Panc1 (cell line): ENCODE measurements around the gene MAGI2. TPM values are rescaled to one million over a fixed set of nuclear protein-coding genes. Genes with fewer than 3 reads are reported as not detected.
A peak's percentile ranks its signal among the peaks of the same experiment; 100 is the strongest.

ENCODE experiments used
- ATAC-seq: fragments of 200-7000 bp; cut with Tn5 transposase; 2 replicates; pipeline ENCODE4 v1.9.1; 2020; ENCODE audit warnings: mild to moderate bottlenecking, moderate library complexity
- BruUV-seq: library from RNA; stranded (reverse); fragments of 400-500 nt; replicated peaks from 2 replicates; lab custom pipeline; 2021; lab: Mats Ljungman, UMichigan
- CTCF ChIA-PET: fragments of 300-600 bp; sonication (Branson Sonifier 250); formaldehyde crosslinking; loops from one replicate; lab custom pipeline; 2022; ENCODE audit warnings: antibody characterized with exemption; lab: Charles Lee
- POLR2A ChIA-PET: fragments of 300-600 bp; sonication (Branson Sonifier 250); formaldehyde crosslinking; loops from one replicate; lab custom pipeline; 2022; ENCODE audit warnings: antibody characterized with exemption; lab: Charles Lee
- DNase-seq: peaks from one replicate; pipeline ENCODE4 v3.0.0-alpha.2; 2010; ENCODE audit warnings: low read depth, low spot score
- H3K27ac ChIP-seq: 2 replicates; pipeline ENCODE4 v1.5.1; 2011; ENCODE audit warnings: mild to moderate bottlenecking, low read length, inconsistent platforms
- H3K27me3 ChIP-seq: fragments of 200-500 bp; sonication (Bioruptor generic); 2 replicates; pipeline ENCODE4 v1.6.0; 2014; ENCODE audit warnings: low read length, inconsistent platforms; ENCODE audit not compliant: control insufficient read depth, insufficient read depth
- H3K36me3 ChIP-seq: fragments of 200-500 bp; sonication (Bioruptor generic); 2 replicates; pipeline ENCODE4 v1.5.1; 2014; ENCODE audit warnings: inconsistent platforms, mild to moderate bottlenecking, low read length, moderate library complexity; ENCODE audit not compliant: control insufficient read depth, insufficient read depth
- H3K4me1 ChIP-seq: 2 replicates; pipeline ENCODE4 v1.5.1; 2011; ENCODE audit warnings: inconsistent platforms, mild to moderate bottlenecking, low read length, moderate library complexity; ENCODE audit not compliant: control insufficient read depth, insufficient read depth
- H3K4me3 ChIP-seq, 2 experiments: 2 replicates each; pipeline ENCODE4 v1.5.1; 2011 to 2012; ENCODE audit warnings: low read depth in 2 of 2, low read length in 2 of 2, mild to moderate bottlenecking in 2 of 2, inconsistent platforms in 1 of 2, moderate library complexity in 1 of 2
- H3K9me3 ChIP-seq: fragments of 200-500 bp; sonication (Bioruptor generic); 2 replicates; pipeline ENCODE4 v1.5.1; 2014; ENCODE audit warnings: low read depth, mild to moderate bottlenecking, inconsistent platforms, low read length, moderate library complexity; ENCODE audit not compliant: control insufficient read depth, insufficient read depth
- POLR2AphosphoS5 ChIP-seq: IDR thresholded peaks from 2 replicates; pipeline ENCODE4 v1.6.1; 2012; ENCODE audit warnings: mild to moderate bottlenecking, low read depth, low read length, moderate library complexity
- SIN3A ChIP-seq: IDR thresholded peaks from 2 replicates; pipeline ENCODE4 v1.6.1; 2012; ENCODE audit warnings: low read depth, mild to moderate bottlenecking, low read length, moderate library complexity, borderline replicate concordance; ENCODE audit not compliant: insufficient read depth
- TCF7L2 ChIP-seq: IDR thresholded peaks from 2 replicates; pipeline ENCODE4 v1.6.1; 2011; ENCODE audit warnings: mild to moderate bottlenecking, low read depth, low read length, inconsistent platforms
- in situ Hi-C: cut with HindIII; loops from 2 replicates; pipeline ENCODE4 v1.10.0; 2016; ENCODE audit warnings: low sequenced_read_pairs, low pct_unique_long_range_greater_than_20kb
- intact Hi-C: fragments of 100-400 bp; cut with micrococcal nuclease; formaldehyde crosslinking; loops from one replicate; pipeline ENCODE4 v1.10.0; 2022; ENCODE audit not compliant: unreplicated experiment
- total RNA-seq: library from RNA; stranded (reverse); gene quantifications from one replicate; pipeline ENCODE4 v1.2.1, GENCODE V29; 2021; ENCODE audit not compliant: unreplicated experiment
- TF ChIP-seq, protein P1 (sequence below), 2 experiments: IDR thresholded peaks; 2 replicates each; pipeline ENCODE4 v1.6.1; 2011 to 2012; ENCODE audit warnings: low read depth in 2 of 2, control low read depth in 1 of 2, low read length in 1 of 2, mild to moderate bottlenecking in 1 of 2, moderate library complexity in 1 of 2; ENCODE audit not compliant: insufficient read depth in 1 of 2
- TF ChIP-seq, protein P2 (sequence below): fragments of 450-650 bp; IDR thresholded peaks from 2 replicates; pipeline ENCODE4 v1.5.1; 2017; ENCODE audit warnings: mild to moderate bottlenecking

MAGI2 gene
- total RNA-seq, 1 experiment from 2014 or later, result 5.4 TPM

DNA sequence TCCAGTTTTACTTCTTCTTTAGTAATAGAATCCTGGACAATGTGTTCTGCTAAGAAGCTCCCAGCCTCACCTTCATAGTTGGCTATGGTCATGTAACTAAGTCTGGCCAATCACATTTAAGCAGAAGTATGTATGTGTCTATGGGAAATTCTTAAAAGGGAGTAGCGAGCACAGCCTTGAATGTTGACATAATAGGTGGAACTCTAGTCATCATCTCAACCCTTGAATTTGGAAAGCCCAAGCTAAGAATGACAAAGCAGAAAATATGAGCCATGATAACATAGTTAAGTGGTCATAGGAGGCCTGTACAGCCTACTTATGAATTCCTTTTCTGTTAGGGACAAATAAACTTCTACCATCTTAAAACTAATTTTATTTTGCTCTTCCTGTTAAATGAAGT, 134.1 kb downstream of the MAGI2 start:
- POLR2A ChIA-PET, result no interaction called here
- in situ Hi-C loops, result no loop called here
- intact Hi-C loops, result no loop called here
- ATAC-seq, result no peak
- H3K27ac ChIP-seq, result peak overlapping the region; percentile 95
- no peaks in the 10 kb centered on the region for H3K36me3 ChIP-seq
- CTCF ChIA-PET, result no interaction called here
- no peak overlapping the region for H3K4me3 ChIP-seq
- H3K9me3 ChIP-seq, result no peaks in the 10 kb centered on the region
- H3K4me1 ChIP-seq, result peaks cover 30% of the 10 kb centered on the region
- DNase-seq, result no peak
- BruUV-seq, result no TSS peak
- H3K27me3 ChIP-seq, result no peaks in the 10 kb centered on the region
- no peak for TF ChIP-seq SIN3A
- TF ChIP-seq, protein P1, sequence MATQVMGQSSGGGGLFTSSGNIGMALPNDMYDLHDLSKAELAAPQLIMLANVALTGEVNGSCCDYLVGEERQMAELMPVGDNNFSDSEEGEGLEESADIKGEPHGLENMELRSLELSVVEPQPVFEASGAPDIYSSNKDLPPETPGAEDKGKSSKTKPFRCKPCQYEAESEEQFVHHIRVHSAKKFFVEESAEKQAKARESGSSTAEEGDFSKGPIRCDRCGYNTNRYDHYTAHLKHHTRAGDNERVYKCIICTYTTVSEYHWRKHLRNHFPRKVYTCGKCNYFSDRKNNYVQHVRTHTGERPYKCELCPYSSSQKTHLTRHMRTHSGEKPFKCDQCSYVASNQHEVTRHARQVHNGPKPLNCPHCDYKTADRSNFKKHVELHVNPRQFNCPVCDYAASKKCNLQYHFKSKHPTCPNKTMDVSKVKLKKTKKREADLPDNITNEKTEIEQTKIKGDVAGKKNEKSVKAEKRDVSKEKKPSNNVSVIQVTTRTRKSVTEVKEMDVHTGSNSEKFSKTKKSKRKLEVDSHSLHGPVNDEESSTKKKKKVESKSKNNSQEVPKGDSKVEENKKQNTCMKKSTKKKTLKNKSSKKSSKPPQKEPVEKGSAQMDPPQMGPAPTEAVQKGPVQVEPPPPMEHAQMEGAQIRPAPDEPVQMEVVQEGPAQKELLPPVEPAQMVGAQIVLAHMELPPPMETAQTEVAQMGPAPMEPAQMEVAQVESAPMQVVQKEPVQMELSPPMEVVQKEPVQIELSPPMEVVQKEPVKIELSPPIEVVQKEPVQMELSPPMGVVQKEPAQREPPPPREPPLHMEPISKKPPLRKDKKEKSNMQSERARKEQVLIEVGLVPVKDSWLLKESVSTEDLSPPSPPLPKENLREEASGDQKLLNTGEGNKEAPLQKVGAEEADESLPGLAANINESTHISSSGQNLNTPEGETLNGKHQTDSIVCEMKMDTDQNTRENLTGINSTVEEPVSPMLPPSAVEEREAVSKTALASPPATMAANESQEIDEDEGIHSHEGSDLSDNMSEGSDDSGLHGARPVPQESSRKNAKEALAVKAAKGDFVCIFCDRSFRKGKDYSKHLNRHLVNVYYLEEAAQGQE (IDR thresholded peaks at IDR 0.05; ENCODE audit: insufficient read depth in 1 of 2, low read depth in 2 of 2, low read length in 1 of 2), result no peak
- TF ChIP-seq TCF7L2, result no peak
- TF ChIP-seq POLR2AphosphoS5, result no peak
- TF ChIP-seq, protein P2, sequence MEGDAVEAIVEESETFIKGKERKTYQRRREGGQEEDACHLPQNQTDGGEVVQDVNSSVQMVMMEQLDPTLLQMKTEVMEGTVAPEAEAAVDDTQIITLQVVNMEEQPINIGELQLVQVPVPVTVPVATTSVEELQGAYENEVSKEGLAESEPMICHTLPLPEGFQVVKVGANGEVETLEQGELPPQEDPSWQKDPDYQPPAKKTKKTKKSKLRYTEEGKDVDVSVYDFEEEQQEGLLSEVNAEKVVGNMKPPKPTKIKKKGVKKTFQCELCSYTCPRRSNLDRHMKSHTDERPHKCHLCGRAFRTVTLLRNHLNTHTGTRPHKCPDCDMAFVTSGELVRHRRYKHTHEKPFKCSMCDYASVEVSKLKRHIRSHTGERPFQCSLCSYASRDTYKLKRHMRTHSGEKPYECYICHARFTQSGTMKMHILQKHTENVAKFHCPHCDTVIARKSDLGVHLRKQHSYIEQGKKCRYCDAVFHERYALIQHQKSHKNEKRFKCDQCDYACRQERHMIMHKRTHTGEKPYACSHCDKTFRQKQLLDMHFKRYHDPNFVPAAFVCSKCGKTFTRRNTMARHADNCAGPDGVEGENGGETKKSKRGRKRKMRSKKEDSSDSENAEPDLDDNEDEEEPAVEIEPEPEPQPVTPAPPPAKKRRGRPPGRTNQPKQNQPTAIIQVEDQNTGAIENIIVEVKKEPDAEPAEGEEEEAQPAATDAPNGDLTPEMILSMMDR, result no peak

DNA sequence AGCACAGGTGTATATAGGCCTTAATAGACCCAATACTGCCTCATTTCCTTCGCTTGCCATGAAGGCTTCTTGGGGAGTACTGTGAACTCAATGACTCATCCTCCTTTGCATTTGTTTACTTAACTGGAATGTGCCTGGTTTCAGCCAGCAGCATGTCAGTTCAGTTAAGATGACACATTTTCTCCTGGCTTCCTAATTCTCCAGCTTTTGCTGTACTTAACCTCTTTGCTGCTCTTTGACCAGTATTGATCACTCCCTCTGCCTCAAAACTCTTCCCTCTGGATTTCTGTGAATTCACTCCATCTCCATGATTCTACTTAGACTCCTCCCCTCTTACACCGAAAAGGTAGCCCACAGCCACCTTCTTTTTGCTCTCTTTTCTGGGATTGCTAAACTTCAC, 135.7 kb downstream of the MAGI2 start:
- no TSS peak for BruUV-seq
- Histone ChIP-seq H3K4me3 (peak overlapping the region in 1 of 2 experiments; percentile 19; a peak in 2 of 4 replicates), H3K27me3 (no peaks in the 10 kb centered on the region), H3K27ac (peak overlapping the region; percentile 95), H3K36me3 (no peaks in the 10 kb centered on the region), H3K4me1 (peaks cover 30% of the 10 kb centered on the region), H3K9me3 (no peaks in the 10 kb centered on the region)
- DNase-seq (peak; percentile 91), ATAC-seq (peak; percentile 100)
- TF ChIP-seq POLR2AphosphoS5, result peak; percentile 78; the same call in 1 of the 2 replicates
- TF ChIP-seq, protein P1 (IDR thresholded peaks at IDR 0.05; ENCODE audit: insufficient read depth in 1 of 2, low read depth in 2 of 2, low read length in 1 of 2), result no peak
- TF ChIP-seq TCF7L2, result peak; percentile 57
- ChIA-PET POLR2A (no interaction called here), CTCF (no interaction called here)
- in situ Hi-C loops, result no loop called here
- intact Hi-C loops, result no loop called here
